Mononuclear cell (primary cell): ENCODE measurements around the gene FUBP1. TPM values are rescaled to one million over a fixed set of nuclear protein-coding genes. Genes with fewer than 3 reads are reported as not detected.
"Not testable (repeated sequence)": the region's sequence is repeated elsewhere in the genome, so short reads cannot be mapped to it uniquely, and the experiment has no call there.

Experiments used
- H3K27me3 ChIP-seq: 2 replicates; pipeline ENCODE4 v1.6.0; 2011; ENCODE audit warnings: low read length, control low read depth; ENCODE audit not compliant: insufficient read depth
- H3K4me1 ChIP-seq: 2 replicates; pipeline ENCODE4 v1.5.1; 2011; ENCODE audit warnings: mild to moderate bottlenecking, low read length, control low read depth; ENCODE audit not compliant: insufficient read depth
- H3K4me3 ChIP-seq: 2 replicates; pipeline ENCODE4 v1.5.1; 2011; ENCODE audit warnings: mild to moderate bottlenecking, low read length, moderate library complexity
- H3K9me3 ChIP-seq: 2 replicates; pipeline ENCODE4 v1.5.1; 2011; ENCODE audit warnings: low read depth, mild to moderate bottlenecking, control low read depth, low read length
- total RNA-seq: library from RNA; depleted of rRNA; stranded (reverse); fragments of >200 nt; gene quantifications from one replicate; pipeline ENCODE4 v1.2.3, GENCODE V29; 2012

The FUBP1 gene
- total RNA-seq, 1 donor = 274 TPM

GRCh38 chr1:77942400-77943140 lies 36.3 kb downstream of the FUBP1 start:
- no peak overlapping the region for H3K4me3 ChIP-seq
- H3K4me1 ChIP-seq = no peaks in the 10 kb centered on the region
- H3K27me3 ChIP-seq = no peaks in the 10 kb centered on the region
- no peaks in the 10 kb centered on the region for H3K9me3 ChIP-seq

- no peaks in the 10 kb centered on the region for H3K4me1 ChIP-seq
- no peaks in the 10 kb centered on the region for H3K9me3 ChIP-seq
- no peaks in the 10 kb centered on the region for H3K27me3 ChIP-seq
- no peak overlapping the region for H3K4me3 ChIP-seq
Observed at GRCh38 chr1:77940921-77941570, 37.8 kb downstream of the FUBP1 start.

GRCh38 chr1:77938651-77939050 lies 40.2 kb downstream of the FUBP1 start:
- Histone ChIP-seq H3K4me3 (no peak overlapping the region), H3K4me1 (no peaks in the 10 kb centered on the region), H3K9me3 (no peaks in the 10 kb centered on the region), H3K27me3 (no peaks in the 10 kb centered on the region)

GRCh38 chr1:77929806-77930205 lies 49.1 kb downstream of the FUBP1 start:
- Histone ChIP-seq H3K9me3 (no peaks in the 10 kb centered on the region), H3K4me1 (peaks cover 11% of the 10 kb centered on the region), H3K27me3 (no peaks in the 10 kb centered on the region), H3K4me3 (no peak overlapping the region)

- H3K4me3 ChIP-seq = peak overlapping the region; percentile 45
Observed at GRCh38 chr1:77927414-77927813, 51.5 kb downstream of the FUBP1 start.

GRCh38 chr1:77926561-77927357 lies 52.1 kb downstream of the FUBP1 start:
- H3K9me3 ChIP-seq = no peaks in the 10 kb centered on the region
- H3K4me3 ChIP-seq = peak overlapping the region; percentile 45
- no peaks in the 10 kb centered on the region for H3K27me3 ChIP-seq

More at GRCh38 chr1:77927414-77927813, 51.5 kb downstream of the FUBP1 start:
- peaks cover 11% of the 10 kb centered on the region for H3K4me1 ChIP-seq
- no peaks in the 10 kb centered on the region for H3K9me3 ChIP-seq
- no peaks in the 10 kb centered on the region for H3K27me3 ChIP-seq

GRCh38 chr1:77925956-77926355 lies 52.9 kb downstream of the FUBP1 start:
- H3K4me3 ChIP-seq = peak overlapping the region; percentile 45
- H3K9me3 ChIP-seq = no peaks in the 10 kb centered on the region
- peaks cover 11% of the 10 kb centered on the region for H3K4me1 ChIP-seq
- H3K27me3 ChIP-seq = no peaks in the 10 kb centered on the region

More at GRCh38 chr1:77926561-77927357, 52.1 kb downstream of the FUBP1 start:
- peaks cover 11% of the 10 kb centered on the region for H3K4me1 ChIP-seq

- Histone ChIP-seq H3K9me3 (no peaks in the 10 kb centered on the region), H3K4me1 (peaks cover 11% of the 10 kb centered on the region), H3K4me3 (no peak overlapping the region), H3K27me3 (no peaks in the 10 kb centered on the region)
Observed at GRCh38 chr1:77925518-77925917, 53.4 kb downstream of the FUBP1 start.

GRCh38 chr1:77918918-77919317 lies 60.0 kb downstream of the FUBP1 start:
- not testable (repeated sequence) for H3K4me3 ChIP-seq, H3K27me3 ChIP-seq, H3K4me1 ChIP-seq, H3K9me3 ChIP-seq

GRCh38 chr1:77910116-77910515 lies 68.8 kb downstream of the FUBP1 start:
- H3K4me3 ChIP-seq = no peak overlapping the region
- peaks cover 3% of the 10 kb centered on the region for H3K4me1 ChIP-seq
- H3K27me3 ChIP-seq = no peaks in the 10 kb centered on the region
- H3K9me3 ChIP-seq = no peaks in the 10 kb centered on the region

GRCh38 chr1:77906624-77907023 lies 72.2 kb downstream of the FUBP1 start:
- Histone ChIP-seq H3K27me3 (no peaks in the 10 kb centered on the region), H3K9me3 (no peaks in the 10 kb centered on the region), H3K4me3 (no peak overlapping the region), H3K4me1 (peaks cover 3% of the 10 kb centered on the region)

- Histone ChIP-seq H3K9me3 (no peaks in the 10 kb centered on the region), H3K4me3 (no peak overlapping the region), H3K4me1 (peaks cover 3% of the 10 kb centered on the region), H3K27me3 (no peaks in the 10 kb centered on the region)
Observed at GRCh38 chr1:77906019-77906545, 72.8 kb downstream of the FUBP1 start.

- Histone ChIP-seq H3K4me3 (no peak overlapping the region), H3K27me3 (no peaks in the 10 kb centered on the region), H3K4me1 (peaks cover 3% of the 10 kb centered on the region), H3K9me3 (no peaks in the 10 kb centered on the region)
Observed at GRCh38 chr1:77905603-77906002, 73.3 kb downstream of the FUBP1 start.

GRCh38 chr1:77900687-77901293 lies 78.1 kb downstream of the FUBP1 start:
- H3K9me3 ChIP-seq = no peaks in the 10 kb centered on the region
- peaks cover 2% of the 10 kb centered on the region for H3K4me1 ChIP-seq
- H3K27me3 ChIP-seq = no peaks in the 10 kb centered on the region
- H3K4me3 ChIP-seq = no peak overlapping the region
